T-helper 1 cell (primary cell): Measurements from ENCODE around the gene ATP5MG.
"Not testable (repeated sequence)": the region's sequence is repeated elsewhere in the genome, so short reads cannot be mapped to it uniquely, and the experiment has no call there.

Experiments
- DNase-seq, 5 donors: peaks; one replicate each; pipeline ENCODE4 v3.0.0-alpha.2; 2012 to 2020
- total RNA-seq, 4 donors: gene quantifications; one replicate each; lab custom pipeline; 2026; lab: John Stamatoyannopoulos, UW

The ATP5MG gene, protein sequence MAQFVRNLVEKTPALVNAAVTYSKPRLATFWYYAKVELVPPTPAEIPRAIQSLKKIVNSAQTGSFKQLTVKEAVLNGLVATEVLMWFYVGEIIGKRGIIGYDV
- total RNA-seq, result 18.2 to 33.3 (median 25.4) reads per million in 4 donors

DNA sequence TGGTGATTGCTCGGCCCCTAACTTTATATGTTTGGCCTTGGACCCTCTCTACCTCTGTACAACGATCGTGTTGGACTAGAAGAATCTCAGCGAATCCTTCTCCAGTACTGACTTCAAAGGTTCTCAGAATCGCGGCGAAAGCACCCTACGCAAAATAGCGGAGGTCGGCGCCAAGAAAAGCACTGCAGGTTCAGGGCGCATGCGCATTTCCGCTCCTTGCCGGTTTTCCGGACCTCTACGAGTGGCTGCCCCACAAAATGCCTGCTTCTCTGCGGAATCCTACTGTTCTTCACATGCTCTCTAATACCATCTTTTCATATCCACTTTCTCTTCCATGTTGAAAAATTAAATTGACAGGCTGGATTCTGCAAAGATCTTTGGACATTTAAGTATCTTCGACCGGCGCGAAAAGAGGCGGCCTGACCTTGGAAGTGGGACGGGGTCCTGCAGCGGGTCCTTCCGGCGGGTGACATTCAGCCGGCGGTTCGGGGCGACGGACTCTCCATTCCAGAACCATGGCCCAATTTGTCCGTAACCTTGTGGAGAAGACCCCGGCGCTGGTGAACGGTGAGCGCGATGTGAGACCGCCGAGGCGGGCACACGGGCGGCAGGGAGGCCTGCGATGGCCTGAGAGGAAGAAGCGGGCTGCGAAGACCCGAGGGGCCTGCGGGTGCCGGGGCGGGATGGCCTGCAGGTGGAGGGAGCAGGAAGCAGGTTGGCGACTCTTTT, at the start of gene ATP5MG:
Gene ATP5MG (plus strand): TSS at position 456 of the 729 bp plus-strand sequence. CDS start 60 bp downstream, at position 516.
- DNase-seq, result peak; percentile 81 to 94 (median 89)

- peak in 1 of 5 donors; percentile 24 for DNase-seq
Measured at GRCh38 chr11:118353084-118353710, 48.2 kb upstream of the ATP5MG start.

DNA sequence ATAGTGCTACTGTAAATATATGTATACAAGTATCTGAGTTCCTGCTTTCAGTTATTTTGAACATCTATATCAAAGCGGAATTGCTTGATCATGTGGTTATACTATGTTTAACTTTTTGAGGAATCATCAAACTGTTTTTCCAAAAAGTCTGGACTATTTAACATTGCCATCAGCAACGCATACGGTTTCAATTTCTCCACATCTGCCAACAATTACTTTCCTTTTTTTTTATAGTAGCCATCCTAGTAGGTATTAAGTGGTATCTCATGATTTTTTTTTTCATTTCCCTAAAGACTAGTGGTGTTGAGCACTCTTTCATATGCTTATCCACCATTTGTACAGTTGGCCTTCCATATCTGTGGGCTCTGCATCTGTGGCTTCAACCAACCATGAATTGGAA, 43.3 kb upstream of the ATP5MG start:
- no peak for DNase-seq

- DNase-seq, result peak; percentile 88 to 98 (median 94)
Measured at GRCh38 chr11:118359295-118359958, 42.0 kb upstream of the ATP5MG start, which contains the start of gene UBE4A. UBE4A (plus strand) TSS chr11:118359600; CDS start chr11:118365081, 5,481 bp downstream.

GRCh38 chr11:118364956-118365615, 36.3 kb upstream of the ATP5MG start:
- DNase-seq, result no peak

DNA sequence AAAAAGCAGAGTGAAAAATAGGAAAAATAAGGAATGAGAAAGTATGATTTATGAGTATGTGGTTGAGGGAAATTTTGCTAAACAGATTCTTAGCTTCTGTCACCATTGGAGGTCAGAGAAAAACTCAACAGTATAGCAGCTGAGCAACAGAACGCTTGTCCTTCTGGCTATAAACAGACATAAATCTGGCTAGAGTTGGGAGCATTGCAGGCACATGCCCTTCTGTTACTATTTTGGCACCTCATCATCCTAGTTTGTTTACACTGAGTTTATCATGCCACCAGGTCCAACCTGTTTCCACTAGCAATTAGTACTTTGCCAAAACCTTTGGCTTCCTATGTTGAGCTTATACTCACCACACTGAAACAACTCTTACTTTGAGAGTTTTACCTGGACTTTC, 35.1 kb upstream of the ATP5MG start:
- DNase-seq, result no peak

GRCh38 chr11:118370774-118371173, 30.6 kb upstream of the ATP5MG start:
- DNase-seq, result no peak

- DNase-seq, result no peak
Measured at GRCh38 chr11:118373263-118373662, 28.1 kb upstream of the ATP5MG start.

DNA sequence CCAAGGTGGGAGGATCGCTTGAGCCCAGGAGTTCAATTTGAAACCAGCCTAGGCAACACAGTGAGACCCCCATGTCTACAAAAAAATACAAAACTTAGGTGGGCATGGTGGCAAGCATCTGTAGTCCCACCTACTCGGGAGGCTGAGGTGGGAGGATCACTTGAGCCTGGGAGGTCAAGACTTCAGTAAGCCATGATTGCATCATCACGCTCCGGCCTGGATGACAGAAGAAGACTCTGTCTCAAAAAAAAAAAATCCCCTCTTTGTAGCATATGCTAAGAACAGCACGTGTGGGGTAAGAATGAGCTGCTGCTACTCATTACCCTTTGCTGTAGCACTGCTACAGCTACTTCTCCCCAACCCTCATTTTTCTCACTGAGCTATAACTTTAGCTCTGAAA, 27.5 kb upstream of the ATP5MG start:
- DNase-seq, result no peak

- DNase-seq, result no peak
Measured at GRCh38 chr11:118374729-118375128, 26.7 kb upstream of the ATP5MG start.

GRCh38 chr11:118375978-118376377, 25.4 kb upstream of the ATP5MG start:
- DNase-seq, result no peak

GRCh38 chr11:118379497-118379896, 21.9 kb upstream of the ATP5MG start:
- DNase-seq, result no peak

GRCh38 chr11:118380571-118380970, 20.8 kb upstream of the ATP5MG start:
- no peak for DNase-seq

- no peak for DNase-seq
Measured at GRCh38 chr11:118382954-118383353, 18.5 kb upstream of the ATP5MG start.

DNA sequence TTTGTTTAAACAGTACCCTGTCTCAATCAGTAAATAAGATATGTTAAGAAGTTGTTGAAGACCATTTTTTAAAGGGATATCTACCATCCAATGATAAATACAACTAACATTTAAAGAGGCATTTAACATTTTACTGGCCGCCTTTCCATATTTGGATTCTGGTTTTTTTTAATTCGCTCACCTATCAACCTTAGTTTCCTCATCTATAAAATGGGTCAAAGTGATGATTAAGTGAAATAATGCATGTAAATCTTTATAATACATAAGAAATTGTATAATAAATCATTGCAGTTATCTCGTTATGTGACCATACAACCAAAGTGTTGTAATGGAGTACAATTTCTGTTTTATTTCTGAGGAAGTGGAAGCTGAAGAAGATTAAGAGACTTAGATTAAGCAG, 17.7 kb upstream of the ATP5MG start:
- DNase-seq, result no peak

- peak in 1 of 5 donors; percentile 73 for DNase-seq
Measured at GRCh38 chr11:118396097-118396501, 5.3 kb upstream of the ATP5MG start.

DNA sequence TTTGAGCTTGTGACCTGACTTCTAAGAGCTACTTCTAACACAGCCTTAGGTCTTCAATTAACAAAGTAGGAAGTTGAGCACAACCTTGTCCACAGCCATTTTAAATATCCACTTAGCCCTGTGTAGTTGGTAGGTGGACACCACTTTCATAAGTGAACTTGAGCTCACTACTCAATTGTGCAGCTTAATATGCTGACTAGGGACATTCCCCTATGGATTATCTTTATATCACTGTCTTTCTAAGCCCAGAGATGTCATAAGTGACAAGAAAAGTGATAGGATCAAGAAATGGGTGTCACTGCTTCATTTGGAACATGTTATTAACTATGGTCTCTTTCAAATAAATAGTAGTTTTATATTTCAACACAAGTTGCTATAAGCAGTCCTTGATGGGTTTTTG, 4.0 kb upstream of the ATP5MG start:
- peak in 1 of 5 donors; percentile 4 for DNase-seq

GRCh38 chr11:118398791-118399559, 2.4 kb upstream of the ATP5MG start:
- DNase-seq, result peak; percentile 15 to 90 (median 58)

- DNase-seq, result no peak
Measured at GRCh38 chr11:118401880-118402590, 629 bp downstream of the ATP5MG start.

DNA sequence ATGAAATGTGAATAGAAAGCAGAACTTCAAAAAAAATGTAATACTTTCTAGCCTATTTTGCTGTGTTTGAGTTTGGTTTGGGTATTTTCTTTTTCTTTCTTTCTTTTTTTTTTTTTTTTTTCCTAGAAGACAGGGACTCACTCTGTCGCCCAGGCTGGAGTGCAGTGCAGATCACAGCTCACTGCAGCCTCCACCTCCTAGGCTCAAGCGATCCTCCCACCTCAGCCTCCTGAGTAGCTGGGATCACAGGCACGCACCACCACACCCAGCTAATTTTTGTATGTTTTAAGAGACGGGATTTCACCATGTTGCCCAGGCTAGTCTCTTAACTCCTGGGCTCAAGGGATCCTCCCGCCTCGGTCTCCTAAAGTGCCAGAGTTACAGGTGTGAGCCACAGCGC, 1.2 kb downstream of the ATP5MG start:
- not testable (repeated sequence) for DNase-seq

- DNase-seq, result no peak
Measured at GRCh38 chr11:118406599-118407166, 5.3 kb downstream of the ATP5MG start.
